HTR-8/SVneo (cell line): Measurements from ENCODE around the gene LCN2.
"Not testable (repeated sequence)": the region's sequence is repeated elsewhere in the genome, so short reads cannot be mapped to it uniquely, and the experiment has no call there.

Experiments
- DNase-seq: peaks from one replicate; pipeline ENCODE4 v3.0.0; 2011; ENCODE audit warnings: low spot score, mixed read lengths; ENCODE audit not compliant: insufficient read length
- FAIRE-seq: peaks from 2 replicates; lab custom pipeline; 2011; peaks lifted over from hg19 to GRCh38; lab: Jason Lieb, UNC

The LCN2 gene

DNA sequence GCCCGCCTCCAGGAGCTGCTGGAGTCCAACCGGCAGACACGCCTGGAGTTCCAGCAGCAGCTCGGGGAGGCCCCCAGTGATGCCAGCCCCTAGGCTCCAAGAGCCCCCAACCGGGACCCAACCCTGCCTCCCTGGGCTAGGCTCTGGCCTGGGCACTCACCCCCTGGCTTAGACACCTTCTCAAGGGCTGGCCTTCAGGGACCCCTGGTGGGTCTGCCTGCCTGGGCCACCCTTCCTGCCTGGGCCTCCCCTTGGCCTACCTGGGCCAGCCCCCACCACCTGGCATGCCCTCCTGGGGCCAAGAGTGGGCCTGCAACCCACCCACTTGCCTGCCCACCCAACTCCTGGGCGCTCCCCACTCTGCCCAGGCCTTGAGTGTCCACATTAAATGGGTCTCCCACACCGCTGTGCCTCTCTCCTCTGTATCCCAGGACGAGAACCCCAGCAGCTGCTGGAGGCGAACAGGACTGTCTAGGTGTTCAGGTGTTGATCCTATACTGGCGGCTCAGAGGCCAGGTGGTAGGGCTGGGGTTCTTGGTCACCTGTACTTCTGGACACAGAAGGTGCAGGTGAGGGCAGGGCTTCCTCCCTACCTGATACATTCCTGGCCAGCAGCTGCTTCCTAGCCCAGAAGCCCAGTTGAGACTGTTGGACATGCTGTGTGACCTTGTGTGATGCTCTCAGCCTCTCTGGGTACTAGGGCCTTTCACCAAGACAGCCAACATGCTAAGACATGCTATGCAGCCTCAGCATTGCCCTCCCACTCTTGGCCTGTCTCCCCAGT, 14.5 kb downstream of the LCN2 start:
- DNase-seq (no peak), FAIRE-seq (no peak)

- no peak for FAIRE-seq
These were observed 15.1 kb downstream of the LCN2 start for GRCh38 chr9:128164307-128164885.

DNA sequence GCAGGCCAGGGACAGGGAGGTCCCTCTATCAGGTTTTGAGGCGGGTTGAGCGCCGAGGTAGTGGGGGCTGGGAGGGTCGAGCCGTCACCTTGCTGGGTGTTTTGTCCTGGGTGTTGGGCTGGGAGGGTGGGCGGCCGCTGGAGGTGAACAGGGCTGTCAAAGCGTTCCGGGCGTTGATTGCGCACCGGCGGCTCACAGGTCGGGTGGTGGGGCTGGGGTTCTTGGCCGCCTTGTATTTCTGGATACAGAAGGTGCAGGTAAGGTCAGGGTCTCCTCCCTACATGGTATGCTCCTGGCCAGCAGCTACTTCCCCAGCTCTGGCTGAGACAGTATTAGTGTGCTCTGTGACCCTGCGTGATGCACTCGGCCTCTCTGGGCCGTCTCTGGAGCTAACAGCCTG, 16.9 kb downstream of the LCN2 start:
- FAIRE-seq (no peak), DNase-seq (no peak)

More at GRCh38 chr9:128164307-128164885, 15.1 kb downstream of the LCN2 start:
- DNase-seq, result no peak

- DNase-seq, result no peak
- FAIRE-seq, result no peak
These were observed 18.0 kb downstream of the LCN2 start for GRCh38 chr9:128167209-128167608.

DNA sequence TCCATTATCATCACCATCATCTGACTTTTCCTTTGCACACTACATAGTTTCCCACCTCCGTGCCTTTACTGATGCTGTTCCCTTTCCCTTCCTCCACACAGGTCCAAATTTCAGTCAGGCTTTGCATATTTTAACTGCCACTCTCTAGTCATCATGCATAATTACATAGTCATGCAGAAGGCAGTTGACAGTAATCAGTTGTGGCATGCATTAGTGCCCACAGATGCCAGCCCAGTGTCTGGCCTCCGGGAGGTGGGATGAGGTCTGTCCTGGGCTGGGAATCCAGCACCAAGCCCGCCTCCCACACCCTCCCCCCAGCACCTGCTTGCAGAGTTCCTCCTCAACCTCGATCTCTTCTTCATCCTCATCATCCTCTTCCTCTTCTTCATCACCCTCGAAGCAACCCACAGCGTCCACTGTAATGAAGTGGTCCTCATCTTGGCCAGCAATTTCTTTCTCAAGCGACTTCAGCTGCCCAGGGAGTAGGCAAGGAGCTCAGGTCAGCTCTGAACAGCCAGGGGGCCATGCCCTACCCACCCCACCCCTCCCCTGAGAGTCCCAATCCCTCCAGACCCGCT, 19.6 kb downstream of the LCN2 start:
- FAIRE-seq (no peak), DNase-seq (no peak)

DNA sequence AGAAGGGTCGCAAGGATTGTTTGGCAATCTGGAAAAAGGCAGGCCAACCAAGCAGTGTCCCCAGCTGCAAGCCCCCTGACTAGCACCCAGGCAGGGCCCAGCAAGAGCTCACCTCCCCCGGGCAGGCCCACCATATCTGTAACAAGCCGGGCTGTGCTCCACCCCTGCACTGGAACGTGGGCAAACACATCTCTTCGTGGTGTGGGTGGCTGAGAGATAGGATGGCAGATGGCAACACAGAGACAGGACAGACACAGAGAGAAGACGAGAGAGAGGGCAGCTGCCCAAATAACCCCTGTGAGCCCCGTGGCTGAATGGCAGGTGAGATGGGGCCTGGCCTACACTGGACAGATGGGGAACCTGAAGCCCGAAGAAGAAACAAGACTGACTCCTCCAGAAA, 20.2 kb downstream of the LCN2 start:
- FAIRE-seq, result no peak
- DNase-seq, result no peak

- FAIRE-seq (no peak), DNase-seq (no peak)
These were observed 20.7 kb downstream of the LCN2 start for GRCh38 chr9:128169925-128170324.

DNA sequence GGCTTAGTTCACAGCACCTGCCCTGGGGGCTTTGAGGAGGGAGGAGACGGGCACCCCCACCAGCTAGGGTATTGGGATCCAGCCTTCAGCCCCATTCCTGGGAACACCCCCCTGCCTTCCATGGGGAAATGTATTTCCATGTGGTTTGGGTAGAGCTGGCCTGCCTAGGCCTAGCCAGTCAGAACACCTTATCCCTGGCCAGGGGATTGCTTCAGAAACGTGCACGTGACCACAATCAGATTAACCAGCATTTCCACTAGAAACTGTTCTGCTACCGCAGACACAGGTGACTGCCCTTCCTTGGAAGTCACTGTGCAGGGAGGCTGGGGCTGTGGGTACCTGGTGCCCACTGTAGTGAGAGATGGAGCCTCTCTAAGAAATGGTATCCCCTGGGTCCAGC, 24.8 kb downstream of the LCN2 start:
- no peak for DNase-seq
- FAIRE-seq, result no peak

GRCh38 chr9:128175102-128175563, 25.9 kb downstream of the LCN2 start:
- DNase-seq, result no peak
- no peak for FAIRE-seq

DNA sequence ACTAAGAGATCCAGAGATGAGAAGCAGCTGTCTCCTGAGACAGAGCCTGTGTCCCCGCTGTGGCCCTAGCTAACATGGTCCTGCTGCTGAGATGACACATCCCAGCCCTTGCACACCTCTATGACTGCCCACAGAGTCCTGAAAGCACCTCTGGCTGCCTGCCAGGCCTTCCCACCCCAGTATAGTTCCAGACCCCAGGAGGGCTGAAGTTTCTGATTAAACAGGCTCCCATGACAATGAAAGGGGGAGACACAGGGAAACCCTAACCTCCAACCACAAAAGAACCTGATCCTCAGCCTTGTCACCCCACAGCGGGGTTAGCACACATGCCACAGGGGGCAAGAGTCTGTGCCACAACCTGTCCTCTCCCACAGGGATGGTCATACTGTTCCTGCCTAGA, 26.5 kb downstream of the LCN2 start:
- FAIRE-seq (no peak), DNase-seq (no peak)

GRCh38 chr9:128178806-128179431, 29.7 kb downstream of the LCN2 start:
- no peak for FAIRE-seq
- DNase-seq, result no peak

DNA sequence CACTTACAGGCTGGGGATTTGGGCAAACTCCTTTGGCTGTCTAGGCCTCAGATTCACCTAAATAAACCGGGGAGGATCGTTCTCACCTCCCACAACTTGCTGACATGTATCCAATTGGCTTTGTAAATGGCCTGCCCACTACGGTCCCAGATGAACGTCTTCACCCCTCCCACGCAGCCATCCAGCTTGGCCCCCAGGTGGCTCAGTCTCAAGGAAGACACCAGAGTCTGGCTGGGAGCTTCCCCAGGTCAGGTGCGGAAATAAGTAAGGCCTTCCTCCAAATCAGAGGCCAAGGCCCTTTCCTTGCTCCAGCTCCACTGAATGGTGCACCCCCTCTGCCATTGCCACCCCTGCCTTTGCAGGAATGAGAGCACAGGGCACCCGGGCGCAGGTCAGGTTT, 30.7 kb downstream of the LCN2 start:
- FAIRE-seq, result no peak
- DNase-seq, result no peak

DNA sequence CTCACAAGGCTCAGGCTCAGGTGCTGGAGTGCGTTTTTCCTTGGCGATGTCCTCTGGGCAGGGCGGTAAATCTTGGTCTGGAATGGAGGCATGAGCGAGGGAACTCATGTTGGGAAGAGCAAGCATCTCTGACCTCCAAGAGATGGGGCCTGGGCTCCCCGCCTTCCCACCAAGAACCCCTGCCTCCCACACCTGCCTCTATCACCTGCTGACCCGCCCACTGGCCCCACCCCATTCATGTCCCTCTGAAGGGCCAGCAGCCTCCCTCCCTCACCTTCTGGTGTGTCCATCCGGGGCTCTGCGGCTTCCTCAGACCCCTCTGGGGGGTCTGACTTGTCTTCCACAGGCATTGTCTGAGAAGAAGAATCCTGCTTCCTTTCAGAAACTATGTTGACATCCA, 31.2 kb downstream of the LCN2 start:
- no peak for DNase-seq
- no peak for FAIRE-seq

DNA sequence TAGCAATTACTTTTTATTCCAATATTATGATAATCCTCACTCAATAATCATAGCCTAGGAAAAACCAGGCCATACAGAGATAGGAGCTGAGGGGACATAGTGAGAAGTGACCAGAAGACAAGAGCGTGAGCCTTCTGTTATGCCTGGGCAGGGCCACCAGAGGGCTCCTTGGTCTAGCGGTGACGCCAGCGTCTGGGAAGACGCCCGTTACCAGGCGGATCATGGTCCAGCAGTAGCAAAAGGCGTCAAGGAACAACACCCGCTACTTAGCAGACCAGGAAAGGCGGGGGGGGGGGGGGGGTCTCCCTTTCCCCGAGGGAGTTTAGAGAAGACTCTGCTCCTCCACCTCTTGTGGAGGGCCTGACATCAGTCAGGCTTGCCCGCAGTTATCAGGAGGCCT, 32.2 kb downstream of the LCN2 start:
- not testable (repeated sequence) for FAIRE-seq

DNA sequence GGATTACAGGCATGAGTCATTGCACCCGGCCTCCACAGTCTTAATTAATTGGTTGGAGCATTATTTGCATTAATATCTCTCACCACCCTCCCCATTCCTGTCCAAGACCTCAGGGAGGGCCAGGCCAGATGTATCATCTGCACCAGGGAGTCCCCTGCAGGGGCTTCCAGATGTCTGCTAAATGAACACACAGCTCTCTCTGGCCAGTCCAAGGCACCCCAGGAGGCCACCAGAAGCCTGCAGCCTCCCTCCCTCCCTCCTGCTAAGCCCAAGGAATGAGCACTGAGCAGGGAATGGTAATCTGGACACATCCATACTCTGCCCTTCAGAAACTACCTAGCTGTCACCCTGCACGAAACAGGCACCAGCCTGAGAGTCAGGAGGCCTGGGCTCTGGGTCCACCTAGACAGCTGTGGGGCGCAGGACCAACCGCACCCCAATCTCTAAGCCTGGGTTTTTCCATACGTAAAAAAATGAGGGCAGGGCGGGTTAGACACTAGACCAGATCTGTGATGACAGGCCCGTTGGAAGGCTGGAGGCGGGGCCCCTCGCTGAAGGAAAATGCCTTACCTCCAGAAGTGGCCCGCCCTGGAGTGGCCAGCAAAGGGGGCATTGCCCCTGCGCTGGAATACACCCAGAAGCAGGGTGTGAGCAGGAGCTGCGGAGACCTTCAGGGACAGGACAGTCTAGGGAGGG, 33.8 kb downstream of the LCN2 start:
- no peak for FAIRE-seq

More for the DNA sequence above, 32.2 kb downstream of the LCN2 start:
- DNase-seq, result not testable (repeated sequence)

DNA sequence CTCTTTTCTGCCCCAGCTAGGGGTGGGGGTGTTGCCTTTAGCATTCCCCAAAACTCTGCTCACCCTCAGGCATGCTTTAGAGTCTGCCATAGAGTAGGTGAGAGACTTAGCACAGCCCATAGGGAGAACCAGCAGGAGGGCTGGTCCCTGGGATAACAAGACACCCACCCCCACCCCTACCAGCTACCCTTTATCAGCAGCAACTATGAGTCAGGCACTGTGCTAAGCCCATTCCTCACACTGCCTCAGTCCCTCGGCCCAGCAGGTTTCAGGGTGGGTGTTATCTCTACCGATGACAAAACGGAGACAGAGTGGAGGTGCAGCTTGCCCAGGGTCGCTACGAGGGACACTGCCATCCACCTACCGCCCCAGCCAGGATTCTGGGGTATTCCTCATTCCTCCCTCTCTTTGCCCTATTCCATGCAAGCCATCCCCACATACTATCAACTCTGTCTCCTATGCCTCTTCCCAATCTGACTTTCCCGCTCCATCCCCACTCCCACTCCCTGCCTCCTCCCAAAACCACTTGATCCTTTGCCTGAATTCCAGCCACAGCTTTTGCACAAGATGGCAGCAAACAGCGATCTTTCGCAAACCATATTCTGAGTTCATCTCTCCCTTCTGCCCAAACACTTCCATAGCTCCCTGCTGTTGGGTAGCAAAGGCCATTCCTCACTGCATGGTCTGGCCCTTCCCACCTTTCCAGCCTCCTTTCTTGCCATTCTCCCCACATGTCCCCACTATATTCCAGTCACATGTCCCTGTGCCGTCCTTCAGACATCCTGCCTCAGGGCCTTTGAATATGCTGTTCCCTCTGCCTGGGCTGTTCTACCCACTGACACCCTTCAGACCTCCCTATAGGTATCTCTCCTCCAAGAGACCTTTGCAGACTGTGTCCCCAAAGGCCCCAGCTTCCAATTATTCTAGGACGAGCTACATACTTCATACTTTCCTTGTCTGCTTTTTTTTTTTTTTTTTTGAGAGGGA, 37.0 kb downstream of the LCN2 start:
- DNase-seq (no peak), FAIRE-seq (no peak)

More for the DNA sequence above, 33.8 kb downstream of the LCN2 start:
- no peak for DNase-seq

GRCh38 chr9:128187361-128187760, 38.1 kb downstream of the LCN2 start:
- FAIRE-seq (no peak), DNase-seq (no peak)

DNA sequence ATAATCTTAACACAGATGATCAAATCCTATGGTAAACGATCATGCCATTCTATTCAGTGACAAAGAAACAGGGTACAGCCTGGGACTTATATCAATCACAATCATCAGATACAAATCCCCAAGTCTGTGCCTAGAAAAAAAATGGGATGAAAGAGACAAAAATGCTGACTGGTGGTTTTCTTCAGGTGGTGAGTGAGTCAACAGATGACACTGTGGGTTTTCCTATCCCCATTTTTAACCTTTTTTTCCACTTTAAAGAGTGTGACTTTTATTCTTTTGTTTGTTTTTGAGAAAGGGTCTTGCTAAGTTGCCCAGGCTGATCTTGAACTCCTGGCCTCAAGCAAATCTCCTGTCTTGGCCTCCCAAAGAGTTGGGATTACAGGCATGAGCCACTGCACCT, 39.0 kb downstream of the LCN2 start:
- no peak for FAIRE-seq
- no peak for DNase-seq

- FAIRE-seq (no peak), DNase-seq (no peak)
These were observed 40.8 kb downstream of the LCN2 start for GRCh38 chr9:128190013-128190412.
